GM23248 (cell line): ENCODE measurements around the gene AMFR. TPM values are rescaled to one million over a fixed set of nuclear protein-coding genes. Genes with fewer than 3 reads are reported as not detected.

ENCODE experiments used
- DNase-seq: peaks from one replicate; pipeline ENCODE4 v3.0.0-alpha.2; 2015
- H2AFZ ChIP-seq: fragments of 200-600 bp; sonication (generic); 2 replicates; pipeline ENCODE4 v1.6.1; 2016; ENCODE audit warnings: antibody characterized with exemption
- H3F3A ChIP-seq: fragments of 200-600 bp; sonication (generic); 2 replicates; pipeline ENCODE4 v1.6.1; 2016; ENCODE audit warnings: mild to moderate bottlenecking, antibody characterized with exemption, mixed run types; ENCODE audit not compliant: insufficient read depth
- H3K27ac ChIP-seq: fragments of 200-600 bp; sonication (generic); 2 replicates; pipeline ENCODE4 v1.5.1; 2016; ENCODE audit warnings: mild to moderate bottlenecking
- H3K27me3 ChIP-seq: fragments of 200-600 bp; sonication (generic); replicated peaks from 2 replicates; pipeline ENCODE4 v1.6.1; 2016; ENCODE audit warnings: mild to moderate bottlenecking; ENCODE audit not compliant: insufficient read depth
- H3K36me3 ChIP-seq: fragments of 200-600 bp; sonication (generic); 2 replicates; pipeline ENCODE4 v1.6.1; 2016; ENCODE audit warnings: low read depth, mild to moderate bottlenecking
- H3K4me1 ChIP-seq: fragments of 200-600 bp; sonication (generic); 2 replicates; pipeline ENCODE4 v1.6.1; 2016; ENCODE audit warnings: mild to moderate bottlenecking; ENCODE audit not compliant: insufficient read depth
- H3K4me2 ChIP-seq: fragments of 200-600 bp; sonication (generic); one replicate; pipeline ENCODE4 v1.6.1; 2016; ENCODE audit warnings: mild to moderate bottlenecking; ENCODE audit not compliant: unreplicated experiment
- H3K4me3 ChIP-seq: fragments of 200-600 bp; sonication (generic); 2 replicates; pipeline ENCODE4 v1.5.1; 2016; ENCODE audit warnings: mild to moderate bottlenecking
- H3K79me2 ChIP-seq: fragments of 200-600 bp; sonication (generic); 2 replicates; pipeline ENCODE4 v1.6.1; 2016; ENCODE audit warnings: mild to moderate bottlenecking; ENCODE audit not compliant: insufficient read depth
- H3K9ac ChIP-seq: fragments of 200-600 bp; sonication (generic); 2 replicates; pipeline ENCODE4 v1.6.1; 2016; ENCODE audit warnings: mild to moderate bottlenecking
- H3K9me2 ChIP-seq: fragments of 200-600 bp; sonication (generic); 2 replicates; pipeline ENCODE4 v1.6.1; 2016; ENCODE audit warnings: mixed run types, mild to moderate bottlenecking, moderate library complexity; ENCODE audit not compliant: insufficient read depth
- H3K9me3 ChIP-seq: fragments of 200-600 bp; sonication (generic); one replicate; pipeline ENCODE4 v1.6.1; 2017; ENCODE audit warnings: low read depth
- H4K20me1 ChIP-seq: fragments of 200-600 bp; sonication (generic); 2 replicates; pipeline ENCODE4 v1.6.0; 2016; ENCODE audit not compliant: insufficient read depth
- EZH2 ChIP-seq: fragments of 200-600 bp; sonication (generic); IDR thresholded peaks from 2 replicates; pipeline ENCODE4 v1.6.1; 2018; ENCODE audit warnings: antibody characterized with exemption, mild to moderate bottlenecking; ENCODE audit not compliant: insufficient read depth, poor library complexity, severe bottlenecking
- EZH2phosphoT487 ChIP-seq: fragments of 200-600 bp; sonication (generic); IDR thresholded peaks from 2 replicates; pipeline ENCODE4 v1.6.1; 2018; ENCODE audit warnings: antibody characterized with exemption, moderate library complexity, mild to moderate bottlenecking, low read depth; ENCODE audit not compliant: insufficient read depth
- WGBS, 2 experiments: methylation state at CpG; one replicate each; pipeline ENCODE4 v1.1.6; 2015 to 2017; ENCODE audit warnings: low lambda C conversion rate in 2 of 2, low coverage in 1 of 2; ENCODE audit errors: missing lambda C conversion rate in 2 of 2; 5-methylcytosine and 5-hydroxymethylcytosine counted together
- in situ Hi-C: fragments of 300-500 bp; cut with MboI; formaldehyde crosslinking; loops from 2 replicates; pipeline ENCODE4 v1.15.0; 2020
- polyA plus RNA-seq: library from polyadenylated mRNA; unstranded; fragments of >200 nt; fragmentation: Nextera tagmentation; extraction: Ambion mirVana; gene quantifications from 2 replicates; pipeline ENCODE4 v1.2.1, GENCODE V29; 2016
- total RNA-seq: library from RNA; depleted of rRNA; stranded (reverse); fragments of >200 nt; shearing (Covaris generic); gene quantifications from 2 replicates; pipeline ENCODE4 v1.2.3, GENCODE V29; 2014

The AMFR gene
- total and polyA plus RNA-seq, 2 experiments from 2014 or later: 26.6 to 205 TPM

DNA sequence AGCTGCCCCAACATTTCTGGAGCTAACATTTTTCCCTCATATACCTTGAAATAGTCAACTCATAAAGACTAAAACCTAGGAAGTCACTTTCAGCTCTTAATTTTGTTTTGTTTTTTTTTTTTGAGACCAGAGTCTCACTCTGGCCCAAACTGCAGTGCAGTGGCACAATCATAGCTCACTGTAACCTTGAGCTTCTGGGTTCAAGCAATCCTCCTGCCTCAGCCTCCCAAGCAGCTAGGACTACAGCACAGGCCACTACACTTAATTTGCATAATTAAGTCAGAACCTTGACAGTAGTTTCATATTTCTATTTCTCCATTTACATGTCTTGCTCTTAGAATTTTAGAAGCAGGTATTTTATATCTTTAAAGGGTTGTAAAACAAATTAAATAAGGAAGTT lies 4.7 kb downstream of the AMFR start:
- H4K20me1 ChIP-seq: peaks cover 27% of the 10 kb centered on the region; the same call in 1 of the 2 replicates
- in situ Hi-C loops: no loop called here

DNA sequence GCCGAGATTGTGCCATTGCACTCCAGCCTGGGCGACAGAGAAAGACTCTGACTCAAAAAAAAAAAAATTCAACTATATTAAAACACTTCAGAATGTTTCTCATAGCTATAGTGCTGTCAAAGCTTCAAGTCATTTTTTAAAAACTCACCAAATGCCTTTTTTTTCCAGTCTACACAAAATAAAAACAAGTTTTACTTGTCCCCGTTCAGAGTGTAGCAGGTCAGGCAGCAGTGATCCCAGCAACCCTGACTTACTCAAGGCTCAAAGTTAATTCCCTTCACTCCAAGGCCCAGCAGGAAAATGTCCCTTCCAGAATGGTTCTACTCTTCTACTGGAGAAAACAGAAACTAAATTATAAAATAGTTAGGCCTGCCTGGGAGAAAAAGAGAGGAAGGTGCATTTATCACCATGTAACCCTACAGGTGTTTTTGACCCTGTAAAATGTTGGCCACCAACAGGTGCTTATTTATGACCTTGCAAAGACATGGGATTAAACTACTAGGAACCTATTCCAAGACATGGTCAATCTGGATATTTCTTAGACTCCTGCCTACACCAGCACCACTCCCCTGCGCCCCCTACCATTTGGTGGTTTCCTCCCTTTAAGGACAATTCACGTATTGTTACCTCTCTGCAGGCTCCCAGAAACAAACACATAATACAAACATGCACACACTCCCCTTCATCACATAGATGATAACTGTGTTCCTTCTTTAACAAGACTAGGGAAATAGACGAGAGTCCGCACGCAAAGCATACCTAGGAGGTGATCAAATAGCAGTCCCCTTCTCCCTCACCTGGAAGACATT lies 5.4 kb downstream of the AMFR start:
- in situ Hi-C loops: no loop called here
- H3K4me2 ChIP-seq: no peak overlapping the region

More for the DNA sequence above, 4.7 kb downstream of the AMFR start:
- Histone ChIP-seq H3K4me2 (no peak overlapping the region), H3K27ac (no peak overlapping the region), H3K79me2 (peaks cover 94% of the 10 kb centered on the region), H3K4me1 (peaks cover 35% of the 10 kb centered on the region), H3K9me3 (no peaks in the 10 kb centered on the region), H3K27me3 (no peaks in the 10 kb centered on the region), H3K4me3 (no peak overlapping the region), H3F3A (peaks cover 17% of the 10 kb centered on the region), H3K9me2 (no peaks in the 10 kb centered on the region), H2AFZ (no peak overlapping the region), H3K36me3 (no peaks in the 10 kb centered on the region), H3K9ac (no peak overlapping the region)
- TF ChIP-seq EZH2phosphoT487 (no peak), EZH2 (no peak)
- DNase-seq: no peak

DNA sequence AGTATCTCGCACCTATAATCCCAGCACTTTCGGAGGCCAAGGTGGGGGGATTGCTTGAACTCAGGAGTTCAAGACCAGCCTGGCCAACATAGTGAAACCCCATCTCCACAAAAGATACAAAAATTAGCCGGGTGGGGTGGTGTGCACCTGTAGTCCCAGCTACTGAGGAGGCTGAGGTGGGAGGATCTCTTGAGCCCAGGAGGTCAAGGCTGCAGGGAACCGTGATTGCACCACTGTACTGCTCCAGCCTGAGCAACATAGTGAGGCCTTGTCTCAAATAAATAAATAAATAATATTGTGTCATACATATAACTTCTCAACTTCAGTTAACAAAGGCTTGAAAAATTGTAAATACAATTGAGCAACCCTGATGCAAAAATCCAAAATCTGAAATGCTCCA lies 8.2 kb downstream of the AMFR start:
- Histone ChIP-seq H3K36me3 (no peaks in the 10 kb centered on the region), H3K4me2 (no peak overlapping the region), H3K27me3 (no peaks in the 10 kb centered on the region), H3K9ac (no peak overlapping the region), H3K79me2 (peaks cover 100% of the 10 kb centered on the region), H3K9me3 (no peaks in the 10 kb centered on the region), H3K4me1 (peaks cover 16% of the 10 kb centered on the region), H2AFZ (no peak overlapping the region), H3K9me2 (no peaks in the 10 kb centered on the region), H3F3A (0 out of 2 replicates have a peak, but pooled peaks cover 9% of the 10 kb centered on the region), H3K27ac (no peak overlapping the region), H3K4me3 (no peak overlapping the region), H4K20me1 (peaks cover 31% of the 10 kb centered on the region; the same call in 1 of the 2 replicates)
- no peak for TF ChIP-seq EZH2
- TF ChIP-seq EZH2phosphoT487: no peak
- in situ Hi-C loops: no loop called here
- WGBS, 2 experiments: 96 to 97% methylated on average over 4 of the region's 4 CpGs
- no peak for DNase-seq

More for the DNA sequence above, 5.4 kb downstream of the AMFR start:
- H3K9me3 ChIP-seq: no peaks in the 10 kb centered on the region
- no peak overlapping the region for H3K4me3 ChIP-seq
- H3K9me2 ChIP-seq: no peaks in the 10 kb centered on the region
- H3K27me3 ChIP-seq: no peaks in the 10 kb centered on the region
- DNase-seq: no peak
- no peaks in the 10 kb centered on the region for H3K36me3 ChIP-seq
- H4K20me1 ChIP-seq: peaks cover 31% of the 10 kb centered on the region; the same call in 1 of the 2 replicates
- peaks cover 17% of the 10 kb centered on the region; the same call in 1 of the 2 replicates for H3F3A ChIP-seq
- peaks cover 35% of the 10 kb centered on the region for H3K4me1 ChIP-seq
- no peak overlapping the region for H2AFZ ChIP-seq
- no peak overlapping the region for H3K9ac ChIP-seq
- WGBS, 2 experiments: 88 to 90% methylated on average over 8 of the region's 8 CpGs
- TF ChIP-seq EZH2 (no peak), EZH2phosphoT487 (no peak)
- peaks cover 100% of the 10 kb centered on the region for H3K79me2 ChIP-seq
- peak overlapping the region; percentile 52; the same call in 1 of the 2 replicates for H3K27ac ChIP-seq

DNA sequence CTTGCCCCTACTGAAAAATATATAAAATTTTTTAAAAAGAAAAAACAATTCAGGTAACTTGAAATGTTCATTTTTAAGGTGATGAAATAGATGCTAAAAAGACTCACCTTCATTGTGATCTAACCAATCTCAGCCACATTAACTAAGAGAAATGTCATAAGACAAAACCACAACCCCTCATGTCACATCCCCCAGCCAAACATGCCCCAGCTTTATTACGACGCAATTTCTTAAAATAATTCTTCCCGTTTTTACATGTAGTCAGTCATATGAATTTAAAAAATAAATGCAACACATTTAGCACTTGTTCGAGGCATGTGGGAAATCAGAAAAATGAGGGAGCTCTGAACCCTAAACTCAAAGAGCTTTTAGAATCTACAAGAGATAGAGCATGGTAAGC lies 9.5 kb downstream of the AMFR start:
- H3F3A ChIP-seq: 0 out of 2 replicates have a peak, but pooled peaks cover 9% of the 10 kb centered on the region
- 84 to 86% methylated on average over 4 of the region's 4 CpGs for WGBS, 2 experiments
- peaks cover 20% of the 10 kb centered on the region; the same call in 1 of the 2 replicates for H4K20me1 ChIP-seq
- H2AFZ ChIP-seq: no peak overlapping the region
- H3K36me3 ChIP-seq: peaks cover 9% of the 10 kb centered on the region; the same call in 1 of the 2 replicates
- no peak overlapping the region for H3K4me3 ChIP-seq
- peaks cover 12% of the 10 kb centered on the region for H3K4me1 ChIP-seq
- no peak for TF ChIP-seq EZH2
- TF ChIP-seq EZH2phosphoT487: no peak
- H3K9me2 ChIP-seq: no peaks in the 10 kb centered on the region
- no peak overlapping the region for H3K4me2 ChIP-seq
- H3K9me3 ChIP-seq: no peaks in the 10 kb centered on the region
- H3K27ac ChIP-seq: no peak overlapping the region
- no peaks in the 10 kb centered on the region for H3K27me3 ChIP-seq
- DNase-seq: no peak
- H3K79me2 ChIP-seq: peaks cover 99% of the 10 kb centered on the region
- in situ Hi-C loops: no loop called here
- no peak overlapping the region for H3K9ac ChIP-seq
